HepG2 (cell line): ENCODE results near the gene FAM222B. TPM values are rescaled to one million over a fixed set of nuclear protein-coding genes. Genes with fewer than 3 reads are reported as not detected.

Source experiments
- CBFB ChIP-seq: sonication (generic); formaldehyde crosslinking; IDR thresholded peaks from 2 replicates; pipeline ENCODE4 v1.4.0; 2020; ENCODE audit warnings: missing genetic modification reagents
- CHD2 ChIP-seq: IDR thresholded peaks from 2 replicates; pipeline ENCODE4 v1.6.1; 2011; ENCODE audit warnings: low read depth, low read length, improper control_type of control experiment
- ELF3 ChIP-seq: IDR thresholded peaks from 2 replicates; pipeline ENCODE4 v1.6.1; 2016; ENCODE audit warnings: missing genetic modification reagents, missing compliant biosample characterization
- FOXA3 ChIP-seq: IDR thresholded peaks from 2 replicates; pipeline ENCODE4 v1.6.1; 2016; ENCODE audit warnings: missing genetic modification reagents, missing compliant biosample characterization
- IRX3 ChIP-seq: sonication (generic); formaldehyde crosslinking; IDR thresholded peaks from 2 replicates; pipeline ENCODE4 v1.8.1; 2023; ENCODE audit warnings: mild to moderate bottlenecking, low read depth, missing genetic modification reagents, borderline replicate concordance
- MTA1 ChIP-seq: sonication (generic); formaldehyde crosslinking; IDR thresholded peaks from 2 replicates; pipeline ENCODE4 v1.4.0; 2020; ENCODE audit warnings: missing genetic modification reagents, mild to moderate bottlenecking, borderline replicate concordance
- NR2F6 ChIP-seq, 2 experiments: IDR thresholded peaks; 2 replicates each; pipeline ENCODE4 v1.6.1; 2016; ENCODE audit warnings: antibody characterized with exemption in 1 of 2, mild to moderate bottlenecking in 1 of 2
- PCBP1 ChIP-seq: fragments of 200-400 bp; formaldehyde crosslinking; IDR thresholded peaks from 2 replicates; pipeline ENCODE4 v1.6.1; 2017; ENCODE audit warnings: mild to moderate bottlenecking, low read depth, low read length, borderline replicate concordance
- TMF1 ChIP-seq: sonication (generic); formaldehyde crosslinking; IDR thresholded peaks from 2 replicates; pipeline ENCODE4 v1.8.1; 2022; ENCODE audit warnings: low read depth, missing genetic modification reagents
- ZBTB38 ChIP-seq: sonication (generic); formaldehyde crosslinking; IDR thresholded peaks from 2 replicates; pipeline ENCODE4 v1.5.1; 2020; ENCODE audit warnings: mild to moderate bottlenecking, missing genetic modification reagents
- ZFP1 ChIP-seq: IDR thresholded peaks from 2 replicates; pipeline ENCODE4 v1.6.1; 2016
- ZNF10 ChIP-seq: sonication (generic); formaldehyde crosslinking; IDR thresholded peaks from 2 replicates; pipeline ENCODE4 v1.4.0; 2020; ENCODE audit warnings: mild to moderate bottlenecking, low read depth, missing genetic modification reagents, borderline replicate concordance
- ZNF136 ChIP-seq: sonication (generic); formaldehyde crosslinking; IDR thresholded peaks from 2 replicates; pipeline ENCODE4 v1.8.1; 2022; ENCODE audit warnings: low read depth, mild to moderate bottlenecking, moderate library complexity, missing genetic modification reagents
- ZNF331 ChIP-seq: sonication (generic); formaldehyde crosslinking; IDR thresholded peaks from 2 replicates; pipeline ENCODE4 v1.4.0; 2020; ENCODE audit warnings: missing genetic modification reagents
- ZSCAN12 ChIP-seq: sonication (generic); formaldehyde crosslinking; IDR thresholded peaks from 2 replicates; pipeline ENCODE4 v1.9.0; 2021; ENCODE audit warnings: mild to moderate bottlenecking, missing genetic modification reagents
- polyA plus RNA-seq, 8 experiments: library from polyadenylated mRNA; depleted of rRNA in 3 of 8; stranded (reverse) in 7 of 8; unstranded in 1 of 8; fragments of >200 nt; fragmentation: Illumina TruSeq in 4 of 8; extraction: Trizol in 4 of 8; gene quantifications; 2 replicates each; pipeline versions ENCODE4 v1.2.1 to v1.2.3, GENCODE V29; 2011 to 2016; ENCODE audit warnings: low read depth in 4 of 8, missing spikeins in 1 of 8, mixed read lengths in 1 of 8; ENCODE audit not compliant: insufficient read depth in 1 of 8
- total RNA-seq, 5 experiments: library from RNA; depleted of rRNA; stranded (reverse); fragments of >200 nt; fragmentation: Illumina TruSeq; extraction: Trizol; gene quantifications; 2 replicates each; pipeline ENCODE4 v1.2.3, GENCODE V29; 2016; ENCODE audit warnings: low read depth in 1 of 5
- TF ChIP-seq, protein P1 (sequence below): IDR thresholded peaks from 2 replicates; pipeline ENCODE4 v1.6.1; 2016; ENCODE audit warnings: mild to moderate bottlenecking, missing biosample characterization, missing genetic modification reagents
- TF ChIP-seq, protein P2 (sequence below): sonication (generic); formaldehyde crosslinking; conservative IDR thresholded peaks from 2 replicates; pipeline ENCODE4 v1.4.0; 2020; ENCODE audit warnings: missing genetic modification reagents
- TF ChIP-seq, protein P3 (sequence below): sonication (generic); formaldehyde crosslinking; IDR thresholded peaks from 2 replicates; pipeline ENCODE4 v1.4.0; 2020; ENCODE audit warnings: missing genetic modification reagents
- TF ChIP-seq, protein P4 (sequence below): sonication (generic); formaldehyde crosslinking; conservative IDR thresholded peaks from 2 replicates; pipeline ENCODE4 v1.8.0; 2022; ENCODE audit warnings: mild to moderate bottlenecking, moderate library complexity, missing genetic modification reagents
- TF ChIP-seq, protein P5 (sequence below): sonication (generic); formaldehyde crosslinking; IDR thresholded peaks from 2 replicates; pipeline ENCODE4 v1.4.0; 2020; ENCODE audit warnings: mild to moderate bottlenecking, missing genetic modification reagents

Gene FAM222B
- total and polyA plus RNA-seq, 2 of the 13 experiments (the other 11 are each of a cell fraction or from before 2014, with no cell fraction given), result 3.5 to 7.3 TPM

DNA sequence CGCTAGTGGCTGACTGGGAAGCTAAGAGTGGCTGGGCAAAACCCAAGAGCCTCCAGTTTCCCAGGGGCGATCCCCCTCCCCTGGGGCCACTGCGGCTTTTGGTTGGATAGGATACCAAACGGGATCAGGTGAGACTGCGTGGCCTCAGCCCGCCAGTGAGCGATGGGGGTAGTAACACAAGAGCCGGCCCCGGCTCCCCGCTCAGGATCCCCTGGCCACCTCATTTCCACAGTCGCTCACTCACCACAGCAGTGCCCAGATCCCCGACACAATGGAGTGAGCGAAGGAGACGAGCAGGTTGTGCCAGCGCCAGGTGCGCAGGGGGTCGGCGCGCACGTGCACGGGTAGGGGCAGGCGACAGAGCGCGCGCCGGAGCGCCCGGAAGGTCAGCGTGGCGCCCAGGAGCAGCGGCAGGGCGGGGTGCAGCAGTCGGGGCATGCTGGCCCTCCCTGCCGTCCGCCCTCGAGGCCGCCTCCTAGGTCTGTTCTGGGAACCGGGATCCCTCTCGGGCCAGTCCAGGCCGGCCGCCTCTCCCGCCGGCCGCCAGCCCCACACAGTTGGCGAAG is 116.8 kb downstream of the FAM222B start (continued):
- TF ChIP-seq PCBP1 (0 out of 2 replicates have a peak, but pooled peaks have one; percentile 35), IRX3 (CRISPR knock-in tag) (no peak), ZNF10 (CRISPR knock-in tag) (no peak), CBFB (peak; percentile 57; the same call in 1 of the 2 replicates), TMF1 (CRISPR knock-in tag) (peak; percentile 71; the same call in 1 of the 2 replicates), ZBTB38 (CRISPR knock-in tag) (peak; percentile 46; the same call in 1 of the 2 replicates), ZNF136 (CRISPR knock-in tag) (no peak; the same call in 1 of the 2 replicates), ZSCAN12 (peak; percentile 16; the same call in 1 of the 2 replicates), NR2F6 (IDR thresholded peaks at IDR 0.05) (no peak), NR2F6 (CRISPR knock-in tag; IDR thresholded peaks at IDR 0.05) (peak; percentile 12; the same call in 1 of the 2 replicates), ELF3 (CRISPR knock-in tag) (0 out of 2 replicates have a peak, but pooled peaks have one; percentile 47), ZNF331 (peak; percentile 13), FOXA3 (CRISPR knock-in tag) (no peak; the same call in 1 of the 2 replicates), ZFP1 (CRISPR knock-in tag) (0 out of 2 replicates have a peak, but pooled peaks have one; percentile 16), CHD2 (0 out of 2 replicates have a peak, but pooled peaks have one; percentile 31), MTA1 (CRISPR knock-in tag) (0 out of 2 replicates have a peak, but pooled peaks have one; percentile 33)
- TF ChIP-seq, protein P1, sequence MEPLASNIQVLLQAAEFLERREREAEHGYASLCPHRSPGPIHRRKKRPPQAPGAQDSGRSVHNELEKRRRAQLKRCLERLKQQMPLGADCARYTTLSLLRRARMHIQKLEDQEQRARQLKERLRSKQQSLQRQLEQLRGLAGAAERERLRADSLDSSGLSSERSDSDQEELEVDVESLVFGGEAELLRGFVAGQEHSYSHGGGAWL (CRISPR knock-in tag), result peak; percentile 67
- TF ChIP-seq, protein P2, sequence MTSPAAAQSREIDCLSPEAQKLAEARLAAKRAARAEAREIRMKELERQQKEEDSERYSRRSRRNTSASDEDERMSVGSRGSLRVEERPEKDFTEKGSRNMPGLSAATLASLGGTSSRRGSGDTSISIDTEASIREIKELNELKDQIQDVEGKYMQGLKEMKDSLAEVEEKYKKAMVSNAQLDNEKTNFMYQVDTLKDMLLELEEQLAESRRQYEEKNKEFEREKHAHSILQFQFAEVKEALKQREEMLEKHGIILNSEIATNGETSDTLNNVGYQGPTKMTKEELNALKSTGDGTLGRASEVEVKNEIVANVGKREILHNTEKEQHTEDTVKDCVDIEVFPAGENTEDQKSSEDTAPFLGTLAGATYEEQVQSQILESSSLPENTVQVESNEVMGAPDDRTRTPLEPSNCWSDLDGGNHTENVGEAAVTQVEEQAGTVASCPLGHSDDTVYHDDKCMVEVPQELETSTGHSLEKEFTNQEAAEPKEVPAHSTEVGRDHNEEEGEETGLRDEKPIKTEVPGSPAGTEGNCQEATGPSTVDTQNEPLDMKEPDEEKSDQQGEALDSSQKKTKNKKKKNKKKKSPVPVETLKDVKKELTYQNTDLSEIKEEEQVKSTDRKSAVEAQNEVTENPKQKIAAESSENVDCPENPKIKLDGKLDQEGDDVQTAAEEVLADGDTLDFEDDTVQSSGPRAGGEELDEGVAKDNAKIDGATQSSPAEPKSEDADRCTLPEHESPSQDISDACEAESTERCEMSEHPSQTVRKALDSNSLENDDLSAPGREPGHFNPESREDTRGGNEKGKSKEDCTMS (CRISPR knock-in tag), result no peak
- TF ChIP-seq, protein P3, sequence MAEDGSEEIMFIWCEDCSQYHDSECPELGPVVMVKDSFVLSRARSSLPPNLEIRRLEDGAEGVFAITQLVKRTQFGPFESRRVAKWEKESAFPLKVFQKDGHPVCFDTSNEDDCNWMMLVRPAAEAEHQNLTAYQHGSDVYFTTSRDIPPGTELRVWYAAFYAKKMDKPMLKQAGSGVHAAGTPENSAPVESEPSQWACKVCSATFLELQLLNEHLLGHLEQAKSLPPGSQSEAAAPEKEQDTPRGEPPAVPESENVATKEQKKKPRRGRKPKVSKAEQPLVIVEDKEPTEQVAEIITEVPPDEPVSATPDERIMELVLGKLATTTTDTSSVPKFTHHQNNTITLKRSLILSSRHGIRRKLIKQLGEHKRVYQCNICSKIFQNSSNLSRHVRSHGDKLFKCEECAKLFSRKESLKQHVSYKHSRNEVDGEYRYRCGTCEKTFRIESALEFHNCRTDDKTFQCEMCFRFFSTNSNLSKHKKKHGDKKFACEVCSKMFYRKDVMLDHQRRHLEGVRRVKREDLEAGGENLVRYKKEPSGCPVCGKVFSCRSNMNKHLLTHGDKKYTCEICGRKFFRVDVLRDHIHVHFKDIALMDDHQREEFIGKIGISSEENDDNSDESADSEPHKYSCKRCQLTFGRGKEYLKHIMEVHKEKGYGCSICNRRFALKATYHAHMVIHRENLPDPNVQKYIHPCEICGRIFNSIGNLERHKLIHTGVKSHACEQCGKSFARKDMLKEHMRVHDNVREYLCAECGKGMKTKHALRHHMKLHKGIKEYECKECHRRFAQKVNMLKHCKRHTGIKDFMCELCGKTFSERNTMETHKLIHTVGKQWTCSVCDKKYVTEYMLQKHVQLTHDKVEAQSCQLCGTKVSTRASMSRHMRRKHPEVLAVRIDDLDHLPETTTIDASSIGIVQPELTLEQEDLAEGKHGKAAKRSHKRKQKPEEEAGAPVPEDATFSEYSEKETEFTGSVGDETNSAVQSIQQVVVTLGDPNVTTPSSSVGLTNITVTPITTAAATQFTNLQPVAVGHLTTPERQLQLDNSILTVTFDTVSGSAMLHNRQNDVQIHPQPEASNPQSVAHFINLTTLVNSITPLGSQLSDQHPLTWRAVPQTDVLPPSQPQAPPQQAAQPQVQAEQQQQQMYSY, result peak; percentile 54
- TF ChIP-seq, protein P4, sequence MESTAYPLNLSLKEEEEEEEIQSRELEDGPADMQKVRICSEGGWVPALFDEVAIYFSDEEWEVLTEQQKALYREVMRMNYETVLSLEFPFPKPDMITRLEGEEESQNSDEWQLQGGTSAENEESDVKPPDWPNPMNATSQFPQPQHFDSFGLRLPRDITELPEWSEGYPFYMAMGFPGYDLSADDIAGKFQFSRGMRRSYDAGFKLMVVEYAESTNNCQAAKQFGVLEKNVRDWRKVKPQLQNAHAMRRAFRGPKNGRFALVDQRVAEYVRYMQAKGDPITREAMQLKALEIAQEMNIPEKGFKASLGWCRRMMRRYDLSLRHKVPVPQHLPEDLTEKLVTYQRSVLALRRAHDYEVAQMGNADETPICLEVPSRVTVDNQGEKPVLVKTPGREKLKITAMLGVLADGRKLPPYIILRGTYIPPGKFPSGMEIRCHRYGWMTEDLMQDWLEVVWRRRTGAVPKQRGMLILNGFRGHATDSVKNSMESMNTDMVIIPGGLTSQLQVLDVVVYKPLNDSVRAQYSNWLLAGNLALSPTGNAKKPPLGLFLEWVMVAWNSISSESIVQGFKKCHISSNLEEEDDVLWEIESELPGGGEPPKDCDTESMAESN (CRISPR knock-in tag), result peak; percentile 63; the same call in 1 of the 2 replicates
- TF ChIP-seq, protein P5, sequence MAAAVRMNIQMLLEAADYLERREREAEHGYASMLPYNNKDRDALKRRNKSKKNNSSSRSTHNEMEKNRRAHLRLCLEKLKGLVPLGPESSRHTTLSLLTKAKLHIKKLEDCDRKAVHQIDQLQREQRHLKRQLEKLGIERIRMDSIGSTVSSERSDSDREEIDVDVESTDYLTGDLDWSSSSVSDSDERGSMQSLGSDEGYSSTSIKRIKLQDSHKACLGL (CRISPR knock-in tag), result peak; percentile 54
